Heart left ventricle (tissue), 13 donors: ENCODE measurements around the gene POMGNT2.

Source experiments
- CTCF ChIP-seq, 12 donors: fragments of 200-600 bp; sonication (generic) in 4 of 12; IDR thresholded peaks; one replicate each; pipeline versions ENCODE4 v1.5.0 to v1.8.0; 2018 to 2022; ENCODE audit warnings: antibody characterized with exemption in 12 of 12, mild to moderate bottlenecking in 5 of 12
- POLR2A ChIP-seq, 2 donors: fragments of 450-650 bp; IDR thresholded peaks; one replicate each; pipeline ENCODE4 v1.6.1; 2017; ENCODE audit warnings: antibody characterized with exemption in 2 of 2, mild to moderate bottlenecking in 2 of 2, moderate library complexity in 2 of 2
- donor health status: ischemic (EF 13 %, LVEDD 7.1; RV severe dilation, severe dysfunction).
- donor health status: DM: no; HTN: yes; CAD: no.
- donor health status: DM: no; HTN: no; CAD: no.
- donor health status: ischemic (EF 25% LVEDD 6.9; RV normal size, moderate dysfunction).
- donor health status: ischemic (EF 25% LVEDD 5.7; RV mildly dilated, moderate dysfunction).
- donor health status: ischemic (EF 35%, LVEDD 5.7; RV mildly dilated, moderate dysfunction).
- donor health status: nonischemic (EF 11% LVEDD 7.7; RV severe dilation, severe dysfunction).
- donor health status: DM: yes; HTN: yes; CAD: no.
- donor health status: PGD.
- donor health status: ischemic (EF 29% LVEDD 5.4; RV normal size, mild dysfunction).
- donor health status: nonischemic (EF 23%, LVEDD 6.1; RV moderate dilation, normal function).

GRCh38 chr3:43082457-43082856, 23.4 kb downstream of the POMGNT2 start:
- no peak for TF ChIP-seq CTCF (IDR thresholded peaks at IDR 0.05)
- TF ChIP-seq POLR2A (IDR thresholded peaks at IDR 0.05): no peak
